ENCODE results near the gene RRBP1. TPM values are rescaled to one million over a fixed set of nuclear protein-coding genes. Genes with fewer than 3 reads are reported as not detected.

Gene RRBP1
- total RNA-seq, 2 donors from 2014 or later, result 191 to 212 TPM

DNA sequence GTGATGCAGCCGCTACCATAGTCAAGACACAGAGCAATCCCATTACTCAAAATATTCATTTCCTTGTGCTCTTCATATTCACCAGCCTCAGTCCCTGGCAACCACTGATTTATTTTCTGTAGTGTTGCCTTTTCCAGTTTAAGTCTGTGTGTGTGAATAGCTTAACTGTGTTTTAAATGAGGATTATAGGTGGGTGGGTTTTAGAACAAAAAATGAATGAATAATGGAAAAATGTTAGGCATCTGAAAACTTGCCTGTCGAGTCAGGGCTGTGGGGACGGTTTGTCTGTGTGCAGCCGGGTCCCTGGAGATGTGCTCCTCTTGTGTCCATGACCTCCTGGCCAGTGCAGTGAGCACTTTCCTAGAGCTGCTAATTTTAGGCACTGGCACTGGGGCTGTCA lies 44.9 kb upstream of the RRBP1 start:
- WGBS, 2 experiments (ENCODE audit: insufficient coverage in 1 of 2, insufficient read length in 1 of 2), result 88% methylated on average over 4 of the region's 4 CpGs; no CpG with 5 or more reads in 1 of the 2 experiments
- DNase-seq, result no peak
- no peak for TF ChIP-seq CTCF (conservative IDR thresholded peaks at IDR 0.05)
- peaks cover 2% of the 10 kb centered on the region for H3K9me3 Mint-ChIP-seq
- Histone ChIP-seq H3K9ac (ENCODE audit: extremely low read depth, low read length, poor library complexity, severe bottlenecking) (no peak overlapping the region), H3K36me3 (ENCODE audit: control insufficient read depth, insufficient read depth, low read length) (no peaks in the 10 kb centered on the region), H3K27me3 (ENCODE audit: control insufficient read depth, insufficient read depth, low read length, poor library complexity, severe bottlenecking) (peaks cover 4% of the 10 kb centered on the region), H3K27ac (ENCODE audit: low read depth, low read length) (no peak overlapping the region), H3K9me3 (ENCODE audit: control insufficient read depth, low read length) (no peaks in the 10 kb centered on the region), H3K4me1 (ENCODE audit: control insufficient read depth, insufficient read depth, low read length) (no peaks in the 10 kb centered on the region), H3K4me3 (ENCODE audit: low read length) (no peak overlapping the region)
- H3K27ac Mint-ChIP-seq, result no peak overlapping the region
- no peaks in the 10 kb centered on the region for H3K36me3 Mint-ChIP-seq (ENCODE audit: low read depth)
- H3K4me1 Mint-ChIP-seq, result peaks cover 8% of the 10 kb centered on the region
- H3K4me3 Mint-ChIP-seq, result no peak overlapping the region
- peaks cover 11% of the 10 kb centered on the region for H3K27me3 Mint-ChIP-seq (ENCODE audit: insufficient read depth)

GRCh38 chr20:17725094-17725835 lies 43.2 kb upstream of the RRBP1 start:
- Histone ChIP-seq H3K9me3 (ENCODE audit: control insufficient read depth, low read length) (no peaks in the 10 kb centered on the region), H3K27ac (ENCODE audit: low read depth, low read length) (no peak overlapping the region), H3K36me3 (ENCODE audit: control insufficient read depth, insufficient read depth, low read length) (no peaks in the 10 kb centered on the region), H3K4me3 (ENCODE audit: low read length) (no peak overlapping the region), H3K27me3 (ENCODE audit: control insufficient read depth, insufficient read depth, low read length, poor library complexity, severe bottlenecking) (peaks cover 4% of the 10 kb centered on the region), H3K9ac (ENCODE audit: extremely low read depth, low read length, poor library complexity, severe bottlenecking) (no peak overlapping the region), H3K4me1 (ENCODE audit: control insufficient read depth, insufficient read depth, low read length) (no peaks in the 10 kb centered on the region)
- Mint-ChIP-seq H3K27me3 (ENCODE audit: insufficient read depth) (peaks cover 11% of the 10 kb centered on the region), H3K36me3 (ENCODE audit: low read depth) (no peaks in the 10 kb centered on the region), H3K4me3 (no peak overlapping the region), H3K9me3 (peaks cover 2% of the 10 kb centered on the region), H3K4me1 (peaks cover 10% of the 10 kb centered on the region), H3K27ac (no peak overlapping the region)
- WGBS, 2 experiments (ENCODE audit: insufficient coverage in 1 of 2, insufficient read length in 1 of 2), result 93 to 96% methylated on average over 9 to 13 of the region's 13 CpGs
- no peak for DNase-seq
- no peak for TF ChIP-seq CTCF (conservative IDR thresholded peaks at IDR 0.05)

DNA sequence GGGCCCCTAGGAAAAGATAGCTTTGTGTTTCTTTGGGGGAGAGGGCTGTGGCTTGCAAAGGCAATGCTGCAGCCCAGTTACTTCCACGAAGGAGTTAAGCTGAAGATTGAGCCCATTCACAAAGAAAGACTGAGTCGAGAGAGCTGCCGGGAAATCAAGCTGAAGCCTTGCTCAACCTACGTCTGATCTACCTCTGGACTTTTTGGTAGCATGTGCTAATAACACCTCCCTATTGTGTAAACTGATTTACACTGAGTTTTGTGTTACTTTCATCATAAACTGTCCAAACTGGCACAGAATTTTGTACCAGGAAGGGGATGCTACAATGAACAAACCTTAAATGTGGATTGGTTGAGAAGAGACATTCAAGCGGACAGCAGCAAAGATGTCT lies 41.3 kb upstream of the RRBP1 start:
- no peak for TF ChIP-seq CTCF (conservative IDR thresholded peaks at IDR 0.05)
- Mint-ChIP-seq H3K36me3 (ENCODE audit: low read depth) (no peaks in the 10 kb centered on the region), H3K9me3 (peaks cover 2% of the 10 kb centered on the region), H3K4me3 (no peak overlapping the region), H3K4me1 (peaks cover 10% of the 10 kb centered on the region), H3K27me3 (ENCODE audit: insufficient read depth) (peaks cover 11% of the 10 kb centered on the region), H3K27ac (no peak overlapping the region)
- no peak for DNase-seq
- 93 to 95% methylated on average over 5 of the region's 5 CpGs for WGBS, 2 experiments (ENCODE audit: insufficient coverage in 1 of 2, insufficient read length in 1 of 2)
- no peaks in the 10 kb centered on the region for H3K4me1 ChIP-seq (ENCODE audit: control insufficient read depth, insufficient read depth, low read length)
- H3K27me3 ChIP-seq (ENCODE audit: control insufficient read depth, insufficient read depth, low read length, poor library complexity, severe bottlenecking), result no peaks in the 10 kb centered on the region
- no peak overlapping the region for H3K4me3 ChIP-seq (ENCODE audit: low read length)
- H3K27ac ChIP-seq (ENCODE audit: low read depth, low read length), result no peak overlapping the region
- no peaks in the 10 kb centered on the region for H3K9me3 ChIP-seq (ENCODE audit: control insufficient read depth, low read length)
- no peak overlapping the region for H3K9ac ChIP-seq (ENCODE audit: extremely low read depth, low read length, poor library complexity, severe bottlenecking)
- H3K36me3 ChIP-seq (ENCODE audit: control insufficient read depth, insufficient read depth, low read length), result no peaks in the 10 kb centered on the region

Data from endodermal cell (in vitro differentiated cells).